WTC11 (cell line): ENCODE data around the gene FHAD1.
"Not testable (repeated sequence)": the region's sequence is repeated elsewhere in the genome, so short reads cannot be mapped to it uniquely, and the experiment has no call there.

Source experiments
- ATF3 ChIP-seq: sonication (generic); formaldehyde crosslinking; conservative IDR thresholded peaks from 2 replicates; pipeline ENCODE4 v1.8.1; 2022; ENCODE audit warnings: mild to moderate bottlenecking, missing genetic modification reagents
- CREB1 ChIP-seq: sonication (generic); formaldehyde crosslinking; IDR thresholded peaks from 2 replicates; pipeline ENCODE4 v1.8.0; 2023; ENCODE audit warnings: mild to moderate bottlenecking, missing genetic modification reagents
- CTCF ChIP-seq: fragments of 200-600 bp; IDR thresholded peaks from 2 replicates; pipeline ENCODE4 v1.8.0; 2022; ENCODE audit warnings: antibody characterized with exemption
- E2F1 ChIP-seq: sonication (generic); formaldehyde crosslinking; IDR thresholded peaks from 2 replicates; pipeline ENCODE4 v1.8.0; 2022; ENCODE audit warnings: mild to moderate bottlenecking, missing genetic modification reagents
- ELF4 ChIP-seq: sonication (generic); formaldehyde crosslinking; IDR thresholded peaks from 2 replicates; pipeline ENCODE4 v1.8.1; 2022; ENCODE audit warnings: low read depth, mild to moderate bottlenecking, moderate library complexity, missing genetic modification reagents
- ETV6 ChIP-seq: sonication (generic); formaldehyde crosslinking; IDR thresholded peaks from 2 replicates; pipeline ENCODE4 v1.8.1; 2022; ENCODE audit warnings: mild to moderate bottlenecking, missing genetic modification reagents
- HMGA2 ChIP-seq: fragments of 250-450 bp; sonication (Bioruptor Pico); IDR thresholded peaks from 2 replicates; pipeline ENCODE4 v1.4.0; 2021; ENCODE audit warnings: mild to moderate bottlenecking, moderate library complexity
- HMGXB4 ChIP-seq: sonication (generic); formaldehyde crosslinking; IDR thresholded peaks from 2 replicates; pipeline ENCODE4 v1.8.1; 2023; ENCODE audit warnings: mild to moderate bottlenecking, moderate library complexity, missing genetic modification reagents
- RELA ChIP-seq: sonication (generic); formaldehyde crosslinking; IDR thresholded peaks from 2 replicates; pipeline ENCODE4 v1.8.1; 2022; ENCODE audit warnings: missing genetic modification reagents, mild to moderate bottlenecking, borderline replicate concordance
- SP1 ChIP-seq: sonication (generic); formaldehyde crosslinking; conservative IDR thresholded peaks from 2 replicates; pipeline ENCODE4 v1.8.1; 2022; ENCODE audit warnings: missing genetic modification reagents

- TF ChIP-seq RELA (CRISPR knock-in tag); ATF3 (CRISPR knock-in tag); E2F1 (CRISPR knock-in tag); HMGXB4; CTCF; ETV6 (CRISPR knock-in tag); ELF4 (CRISPR knock-in tag); CREB1; SP1 (CRISPR knock-in tag); HMGA2 (CRISPR knock-in tag): not testable (repeated sequence)
These were observed 181.2 kb downstream of the FHAD1 start for GRCh38 chr1:15428252-15428651.
